Measurements from ENCODE around the gene ANKFY1.

ANKFY1 gene

GRCh38 chr17:4172356-4172755 is 91.4 kb downstream of the ANKFY1 start:
- DNase-seq (ENCODE audit: extremely low read depth, low read depth): no peak
- TF ChIP-seq, protein P1, sequence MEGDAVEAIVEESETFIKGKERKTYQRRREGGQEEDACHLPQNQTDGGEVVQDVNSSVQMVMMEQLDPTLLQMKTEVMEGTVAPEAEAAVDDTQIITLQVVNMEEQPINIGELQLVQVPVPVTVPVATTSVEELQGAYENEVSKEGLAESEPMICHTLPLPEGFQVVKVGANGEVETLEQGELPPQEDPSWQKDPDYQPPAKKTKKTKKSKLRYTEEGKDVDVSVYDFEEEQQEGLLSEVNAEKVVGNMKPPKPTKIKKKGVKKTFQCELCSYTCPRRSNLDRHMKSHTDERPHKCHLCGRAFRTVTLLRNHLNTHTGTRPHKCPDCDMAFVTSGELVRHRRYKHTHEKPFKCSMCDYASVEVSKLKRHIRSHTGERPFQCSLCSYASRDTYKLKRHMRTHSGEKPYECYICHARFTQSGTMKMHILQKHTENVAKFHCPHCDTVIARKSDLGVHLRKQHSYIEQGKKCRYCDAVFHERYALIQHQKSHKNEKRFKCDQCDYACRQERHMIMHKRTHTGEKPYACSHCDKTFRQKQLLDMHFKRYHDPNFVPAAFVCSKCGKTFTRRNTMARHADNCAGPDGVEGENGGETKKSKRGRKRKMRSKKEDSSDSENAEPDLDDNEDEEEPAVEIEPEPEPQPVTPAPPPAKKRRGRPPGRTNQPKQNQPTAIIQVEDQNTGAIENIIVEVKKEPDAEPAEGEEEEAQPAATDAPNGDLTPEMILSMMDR (IDR thresholded peaks at IDR 0.05; ENCODE audit: low read depth, low read length): no peak

- TF ChIP-seq, protein P1 (IDR thresholded peaks at IDR 0.05; ENCODE audit: low read depth, low read length): no peak
- no peak for DNase-seq (ENCODE audit: extremely low read depth, low read depth)
These were observed 93.0 kb downstream of the ANKFY1 start for GRCh38 chr17:4170639-4171280.

GRCh38 chr17:4167786-4168185 is 96.0 kb downstream of the ANKFY1 start:
- TF ChIP-seq, protein P1 (IDR thresholded peaks at IDR 0.05; ENCODE audit: low read depth, low read length): no peak

DNA sequence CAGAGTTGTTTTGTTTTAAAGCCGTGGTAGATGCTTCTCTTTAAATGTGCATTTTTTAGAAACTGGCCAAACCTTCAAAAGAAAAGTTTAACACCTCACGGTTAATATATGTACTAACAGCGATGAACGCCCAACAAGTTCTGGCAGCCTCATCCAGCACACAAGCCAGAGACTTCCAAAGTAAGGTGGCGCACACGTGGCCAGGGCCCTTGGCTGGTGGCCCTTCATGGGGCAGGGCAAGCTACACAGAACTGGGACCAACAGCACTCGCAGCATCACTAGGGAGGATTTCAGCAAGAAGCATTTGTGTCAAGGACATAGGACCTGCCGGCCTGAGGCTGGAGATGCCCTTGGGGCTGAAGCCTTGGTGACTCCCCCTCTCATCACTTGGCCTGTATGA is 97.4 kb downstream of the ANKFY1 start:
- no peak for DNase-seq (ENCODE audit: extremely low read depth, low read depth)
- TF ChIP-seq, protein P1 (IDR thresholded peaks at IDR 0.05; ENCODE audit: low read depth, low read length): no peak

More at GRCh38 chr17:4167786-4168185, 96.0 kb downstream of the ANKFY1 start:
- no peak for DNase-seq (ENCODE audit: extremely low read depth, low read depth)

- TF ChIP-seq, protein P1 (IDR thresholded peaks at IDR 0.05; ENCODE audit: low read depth, low read length): no peak
- no peak for DNase-seq (ENCODE audit: extremely low read depth, low read depth)
These were observed 98.3 kb downstream of the ANKFY1 start for GRCh38 chr17:4165301-4166010.

- DNase-seq (ENCODE audit: extremely low read depth, low read depth): no peak
These were observed 99.8 kb downstream of the ANKFY1 start for GRCh38 chr17:4163951-4164350.

More at GRCh38 chr17:4163951-4164350, 99.8 kb downstream of the ANKFY1 start:
- TF ChIP-seq, protein P1 (IDR thresholded peaks at IDR 0.05; ENCODE audit: low read depth, low read length): no peak

All from AG09319 (cell line).